HG02588 (cell line): Measurements from ENCODE around the gene TAF11L13.

Source experiments
- ATAC-seq: cut with Tn5 transposase; IDR thresholded peaks from one replicate; pipeline ENCODE4 v1.9.1; 2021; ENCODE audit warnings: mild to moderate bottlenecking, moderate library complexity; ENCODE audit not compliant: unreplicated experiment

The TAF11L13 gene

DNA sequence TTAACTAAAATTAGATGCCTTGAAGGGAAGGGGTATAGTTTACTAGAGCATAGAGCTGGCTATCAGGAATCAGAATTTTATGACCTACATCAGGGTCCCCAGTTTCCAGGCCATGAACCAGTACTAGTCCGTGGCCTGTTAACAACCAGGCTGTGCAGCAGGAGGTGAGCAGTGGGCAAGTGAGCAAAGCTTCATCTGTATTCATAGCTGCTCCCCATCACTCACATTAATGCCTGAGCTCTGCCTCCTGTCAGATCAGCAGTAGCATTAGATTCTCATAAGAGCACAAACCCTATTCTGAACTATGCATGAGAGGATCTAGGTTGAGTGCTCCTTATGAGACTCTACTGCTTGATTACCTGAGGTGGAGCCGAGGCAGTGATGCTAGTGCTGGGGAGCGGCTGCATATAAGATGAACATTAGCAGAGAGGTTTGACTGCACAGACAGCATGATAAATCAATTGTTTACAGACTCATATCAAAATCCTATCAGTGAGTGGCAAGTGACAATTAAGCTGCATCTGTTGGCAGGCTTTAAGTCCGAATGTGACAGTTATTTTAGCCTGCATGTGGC is 47.0 kb downstream of the TAF11L13 start:
- ATAC-seq: no peak

DNA sequence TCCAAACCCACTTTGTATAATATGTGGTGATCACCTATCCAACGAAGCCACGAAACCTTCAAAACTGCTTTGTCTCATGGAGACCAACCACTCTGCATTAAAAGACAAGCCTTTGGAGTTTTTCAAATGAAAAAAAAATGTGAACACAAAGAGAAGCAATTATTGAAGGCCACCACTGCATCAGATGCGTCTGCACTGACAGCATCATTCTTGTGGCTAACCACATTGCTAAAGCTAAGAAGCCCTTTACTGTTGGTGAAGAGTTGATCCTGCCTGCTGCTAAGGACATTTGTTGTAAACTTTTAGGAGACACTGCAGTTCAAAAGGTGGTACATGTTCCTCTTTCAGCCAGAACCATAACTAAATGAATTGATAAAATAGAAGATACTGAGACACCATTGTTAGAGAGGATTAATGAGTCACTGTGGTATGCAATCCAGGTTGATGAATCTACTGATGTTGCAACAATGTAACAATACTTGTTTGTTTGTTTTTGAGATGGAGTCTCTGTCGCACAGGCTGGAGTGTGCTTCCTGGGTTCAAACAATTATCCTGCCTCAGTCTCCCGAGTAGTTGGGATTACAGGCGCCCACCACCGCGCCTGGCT is 47.8 kb downstream of the TAF11L13 start:
- ATAC-seq: no peak

DNA sequence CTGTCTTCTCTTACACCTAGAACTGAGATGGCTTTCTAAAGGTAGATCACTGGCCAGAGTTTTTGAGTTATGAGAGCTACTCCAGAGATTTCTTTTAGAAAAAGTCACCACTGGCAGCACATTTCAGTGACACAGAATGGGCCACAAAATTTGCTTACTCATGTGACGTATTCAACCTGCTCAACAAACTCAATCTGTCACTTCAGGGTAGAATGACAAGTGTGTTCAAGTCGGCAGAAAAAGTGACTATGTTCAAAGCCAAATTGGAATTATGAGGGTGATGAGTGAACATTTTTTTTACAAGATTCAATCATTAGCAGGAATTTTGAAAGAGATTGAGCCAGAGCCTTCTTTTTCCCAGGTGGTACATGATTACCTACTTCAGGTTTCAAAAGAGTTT is 48.8 kb downstream of the TAF11L13 start:
- no peak for ATAC-seq
